Activated naive CD4-positive, alpha-beta T cell treated with anti-CD3 and anti-CD28 coated beads, Interleukin-2, amount 10 ng/mL, durations not matched to agents 5 hours and 36 hours (primary cell): ENCODE data around the gene SLC10A6. TPM values are rescaled to one million over a fixed set of nuclear protein-coding genes. Genes with fewer than 3 reads are reported as not detected.

ENCODE experiments used
- total RNA-seq, 2 experiments: library from RNA; stranded (reverse); gene quantifications; one replicate each; pipeline ENCODE4 v1.2.3, GENCODE V29; 2021

Gene SLC10A6, protein sequence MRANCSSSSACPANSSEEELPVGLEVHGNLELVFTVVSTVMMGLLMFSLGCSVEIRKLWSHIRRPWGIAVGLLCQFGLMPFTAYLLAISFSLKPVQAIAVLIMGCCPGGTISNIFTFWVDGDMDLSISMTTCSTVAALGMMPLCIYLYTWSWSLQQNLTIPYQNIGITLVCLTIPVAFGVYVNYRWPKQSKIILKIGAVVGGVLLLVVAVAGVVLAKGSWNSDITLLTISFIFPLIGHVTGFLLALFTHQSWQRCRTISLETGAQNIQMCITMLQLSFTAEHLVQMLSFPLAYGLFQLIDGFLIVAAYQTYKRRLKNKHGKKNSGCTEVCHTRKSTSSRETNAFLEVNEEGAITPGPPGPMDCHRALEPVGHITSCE
- total RNA-seq, result not detected

DNA sequence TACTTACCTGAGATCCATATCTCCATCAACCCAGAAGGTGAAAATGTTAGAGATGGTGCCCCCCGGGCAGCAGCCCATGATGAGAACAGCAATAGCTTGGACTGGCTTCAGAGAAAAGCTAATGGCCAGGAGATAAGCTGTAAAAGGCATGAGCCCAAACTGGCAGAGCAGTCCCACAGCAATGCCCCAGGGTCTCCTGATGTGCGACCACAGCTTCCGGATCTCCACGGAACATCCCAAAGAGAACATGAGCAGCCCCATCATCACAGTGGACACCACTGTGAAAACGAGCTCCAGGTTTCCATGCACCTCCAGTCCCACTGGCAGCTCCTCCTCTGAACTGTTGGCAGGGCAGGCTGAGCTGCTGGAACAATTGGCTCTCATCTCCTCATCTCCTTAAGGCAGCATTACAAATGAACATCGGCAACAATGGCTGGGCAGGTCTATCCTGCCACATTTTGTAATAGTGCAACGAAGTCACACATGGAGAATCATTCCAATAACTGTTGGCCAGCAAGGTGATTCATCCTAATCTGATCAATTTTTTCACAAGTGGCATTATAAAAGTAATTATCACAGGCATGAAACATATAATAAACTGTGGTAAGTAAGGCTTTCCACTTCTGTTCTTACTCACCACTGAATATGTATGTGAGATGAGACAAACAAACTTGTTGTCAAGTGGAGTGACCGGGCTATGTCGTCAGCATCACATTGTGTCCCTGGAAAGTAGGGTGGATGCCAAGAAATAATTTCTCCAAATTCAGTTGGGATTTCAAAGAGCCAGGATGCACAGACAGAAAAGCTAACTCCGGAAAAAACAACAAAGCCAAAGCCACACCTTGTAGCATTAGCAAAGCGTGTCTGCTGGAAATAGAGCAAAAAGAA lies at the start of gene SLC10A6:
SLC10A6 (minus strand) TSS at position 653 of the 888 bp plus-strand sequence; CDS start at position 384, 269 bp downstream.

DNA sequence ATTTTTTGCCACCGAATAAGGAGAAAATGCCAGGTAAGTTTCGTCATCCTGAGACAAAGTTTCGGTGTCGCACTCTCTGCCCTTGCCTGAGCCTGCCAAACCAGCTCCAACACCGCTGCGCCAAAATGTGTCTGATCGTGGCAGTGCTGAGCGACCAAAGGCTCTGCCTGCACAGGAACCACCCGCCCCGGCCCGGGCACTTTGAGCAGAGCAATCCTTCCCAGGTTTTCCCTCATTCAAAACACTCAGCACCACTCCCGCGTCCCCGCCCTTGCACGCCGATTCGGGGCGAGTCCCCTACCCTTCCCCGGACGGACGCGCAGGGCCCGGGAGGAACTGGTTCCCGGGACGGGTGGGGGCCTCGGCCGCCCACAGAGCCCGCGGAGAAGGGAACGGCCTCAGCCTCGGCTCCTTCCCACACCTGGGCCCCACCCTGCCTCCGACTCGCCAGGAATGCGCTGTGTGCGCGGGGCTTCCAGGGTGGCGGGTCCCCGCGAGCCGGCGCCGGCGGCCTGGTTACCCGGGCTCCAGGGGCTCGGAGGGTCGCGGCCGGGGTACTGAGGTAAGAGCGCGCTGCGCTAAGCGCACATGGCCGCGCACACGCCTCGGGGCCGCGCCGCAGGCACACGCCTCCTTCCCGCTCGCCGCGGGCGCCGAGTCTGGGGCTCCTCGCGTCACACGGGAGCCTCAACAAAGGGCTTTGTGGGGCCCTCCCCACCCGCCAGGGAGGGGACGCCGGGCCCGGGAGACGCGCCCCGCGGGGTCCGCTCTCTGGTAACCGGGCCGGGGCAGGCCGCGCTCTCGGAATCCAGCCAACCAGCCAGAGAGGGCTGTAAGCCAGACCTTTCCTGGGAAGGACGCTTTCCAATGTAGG lies 42.8 kb upstream of the SLC10A6 start, which contains the start of gene C4orf36:
C4orf36 (minus strand) TSS at position 661 of the 874 bp plus-strand sequence. CDS start 902 bp downstream, outside the sequence.

Other genes with a start within 250 kb of the SLC10A6 start
- not detected for gene C4orf36, start 43.0 kb upstream of the SLC10A6 start, total RNA-seq
- gene AFF1, start 85.6 kb upstream of the SLC10A6 start, total RNA-seq, result 10 to 100 TPM; 61.8 to 66.2 TPM